ENCODE data around the gene HS2ST1. TPM values are rescaled to one million over a fixed set of nuclear protein-coding genes. Genes with fewer than 3 reads are reported as not detected.
A peak's percentile ranks its signal among the peaks of the same experiment; 100 is the strongest.

HS2ST1 gene
- total RNA-seq, 3 donors from 2014 or later = 20.9 to 24.5 (median 21.7) TPM

GRCh38 chr1:87106867-87107266 is 192.4 kb downstream of the HS2ST1 start:
- H3K36me3 ChIP-seq (ENCODE audit: low read depth) = no peaks in the 10 kb centered on the region
- H3K4me3 ChIP-seq = no peak overlapping the region
- ATAC-seq (no peak), DNase-seq (no peak)
- no peaks in the 10 kb centered on the region for H3K4me1 ChIP-seq (ENCODE audit: low read depth)
- no peak for TF ChIP-seq CTCF (IDR thresholded peaks at IDR 0.05)
- no peaks in the 10 kb centered on the region for H3K9me3 ChIP-seq
- intact Hi-C loops (cut with DNase I, micrococcal nuclease) = no loop called here

GRCh38 chr1:87108228-87108627 is 193.8 kb downstream of the HS2ST1 start:
- no peaks in the 10 kb centered on the region for H3K4me1 ChIP-seq (ENCODE audit: low read depth)
- no peaks in the 10 kb centered on the region for H3K36me3 ChIP-seq (ENCODE audit: low read depth)
- no peak overlapping the region for H3K4me3 ChIP-seq
- ATAC-seq (no peak), DNase-seq (no peak)
- H3K9me3 ChIP-seq = no peaks in the 10 kb centered on the region
- TF ChIP-seq CTCF (IDR thresholded peaks at IDR 0.05) = no peak
- intact Hi-C loops (cut with DNase I, micrococcal nuclease) = no loop called here

GRCh38 chr1:87108814-87109411 is 194.5 kb downstream of the HS2ST1 start:
- no peak for ATAC-seq
- intact Hi-C loops (cut with DNase I, micrococcal nuclease) = no loop called here
- DNase-seq = no peak
- TF ChIP-seq CTCF (IDR thresholded peaks at IDR 0.05) = no peak
- Histone ChIP-seq H3K9me3 (no peaks in the 10 kb centered on the region), H3K4me3 (no peak overlapping the region), H3K36me3 (ENCODE audit: low read depth) (no peaks in the 10 kb centered on the region), H3K4me1 (ENCODE audit: low read depth) (no peaks in the 10 kb centered on the region)

GRCh38 chr1:87111659-87112371 is 197.4 kb downstream of the HS2ST1 start:
- intact Hi-C loops (cut with DNase I, micrococcal nuclease) = no loop called here
- no peak for TF ChIP-seq CTCF (IDR thresholded peaks at IDR 0.05)
- ATAC-seq = no peak
- Histone ChIP-seq H3K36me3 (ENCODE audit: low read depth) (no peaks in the 10 kb centered on the region), H3K4me1 (ENCODE audit: low read depth) (no peaks in the 10 kb centered on the region), H3K4me3 (no peak overlapping the region), H3K9me3 (no peaks in the 10 kb centered on the region)
- DNase-seq = no peak

GRCh38 chr1:87113313-87113712 is 198.9 kb downstream of the HS2ST1 start:
- DNase-seq = peak in 1 of 3 donors; percentile 29
- Histone ChIP-seq H3K4me1 (ENCODE audit: low read depth) (no peaks in the 10 kb centered on the region), H3K36me3 (ENCODE audit: low read depth) (no peaks in the 10 kb centered on the region), H3K9me3 (no peaks in the 10 kb centered on the region), H3K4me3 (no peak overlapping the region)
- ATAC-seq = peak; percentile 34
- intact Hi-C loops (cut with DNase I, micrococcal nuclease) = no loop called here
- TF ChIP-seq CTCF (IDR thresholded peaks at IDR 0.05) = no peak

Data from mucosa of descending colon (tissue), 3 donors.